GM19240 (cell line): ENCODE measurements around the gene LRIT3.

Experiments used
- DNase-seq: peaks from one replicate; pipeline ENCODE4 v3.0.0; 2011; ENCODE audit warnings: low spot score; ENCODE audit not compliant: insufficient read length

LRIT3 gene

GRCh38 chr4:109847896-109848442, at the start of gene LRIT3:
TSS of gene LRIT3 (plus strand) at chr4:109848107. CDS start at chr4:109848202, 95 bp downstream.
- DNase-seq: no peak

- DNase-seq: no peak
Observed at GRCh38 chr4:109798866-109799265, 49.0 kb upstream of the LRIT3 start.

GRCh38 chr4:109801099-109801789, 46.7 kb upstream of the LRIT3 start:
- no peak for DNase-seq

- no peak for DNase-seq
Observed at GRCh38 chr4:109801895-109802319, 46.0 kb upstream of the LRIT3 start, which contains the start of gene CFI. TSS of gene CFI (minus strand) at chr4:109801999. CDS start at chr4:109801971, 28 bp downstream.

- no peak for DNase-seq
Observed at GRCh38 chr4:109803924-109804571, 43.9 kb upstream of the LRIT3 start.

- no peak for DNase-seq
Observed at GRCh38 chr4:109809655-109810054, 38.3 kb upstream of the LRIT3 start.

GRCh38 chr4:109810552-109811387, 37.1 kb upstream of the LRIT3 start:
- no peak for DNase-seq

GRCh38 chr4:109811707-109812106, 36.2 kb upstream of the LRIT3 start:
- no peak for DNase-seq

- DNase-seq: peak; percentile 69
Observed at GRCh38 chr4:109815151-109816081, 32.5 kb upstream of the LRIT3 start, which contains the start of gene GAR1. TSS of gene GAR1 (plus strand) at chr4:109815762. CDS start at chr4:109816165, 403 bp downstream.

GRCh38 chr4:109816082-109816442, 31.8 kb upstream of the LRIT3 start:
- no peak for DNase-seq

GRCh38 chr4:109816894-109817293, 31.0 kb upstream of the LRIT3 start:
- no peak for DNase-seq

- no peak for DNase-seq
Observed at GRCh38 chr4:109818268-109818667, 29.6 kb upstream of the LRIT3 start.

GRCh38 chr4:109820563-109820962, 27.3 kb upstream of the LRIT3 start:
- DNase-seq: no peak

- DNase-seq: no peak
Observed at GRCh38 chr4:109821185-109821584, 26.7 kb upstream of the LRIT3 start.

GRCh38 chr4:109826719-109827118, 21.2 kb upstream of the LRIT3 start:
- no peak for DNase-seq

- no peak for DNase-seq
Observed at GRCh38 chr4:109827672-109828071, 20.2 kb upstream of the LRIT3 start, which contains the start of gene RRH. TSS of gene RRH (plus strand) at chr4:109827972. CDS start at chr4:109828028, 56 bp downstream.

- no peak for DNase-seq
Observed at GRCh38 chr4:109833756-109834155, 14.2 kb upstream of the LRIT3 start.

- DNase-seq: no peak
Observed at GRCh38 chr4:109836985-109837384, 10.9 kb upstream of the LRIT3 start.

GRCh38 chr4:109846395-109847098, 1.4 kb upstream of the LRIT3 start:
- DNase-seq: no peak

- DNase-seq: no peak
Observed at GRCh38 chr4:109848501-109848900, 594 bp downstream of the LRIT3 start.
